GM19397 (cell line): ENCODE results near the gene CDH12.
"Not testable (repeated sequence)": the region's sequence is repeated elsewhere in the genome, so short reads cannot be mapped to it uniquely, and the experiment has no call there.

Experiments used
- ATAC-seq: cut with Tn5 transposase; IDR thresholded peaks from one replicate; pipeline ENCODE4 v1.9.1; 2021; ENCODE audit warnings: mild to moderate bottlenecking, moderate library complexity; ENCODE audit not compliant: unreplicated experiment

Gene CDH12

DNA sequence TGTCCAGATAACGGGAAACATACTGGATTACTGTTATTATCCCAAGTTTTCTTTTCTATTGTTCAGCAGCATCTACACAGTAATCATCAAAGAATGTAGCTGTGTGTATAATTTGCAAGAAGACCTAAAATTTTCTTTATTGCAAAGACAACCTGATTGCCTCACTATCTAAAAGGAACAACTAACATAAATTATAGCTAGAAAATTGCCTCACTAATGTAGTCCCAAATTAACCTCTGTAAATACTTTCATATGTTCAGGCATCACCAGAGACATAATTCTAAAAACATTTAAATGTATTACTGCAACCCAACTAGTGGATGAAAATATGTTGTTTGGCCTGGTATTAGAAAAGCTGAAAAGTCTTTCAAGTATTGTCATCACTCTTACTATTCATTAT, 275.4 kb downstream of the CDH12 start:
- ATAC-seq = no peak

DNA sequence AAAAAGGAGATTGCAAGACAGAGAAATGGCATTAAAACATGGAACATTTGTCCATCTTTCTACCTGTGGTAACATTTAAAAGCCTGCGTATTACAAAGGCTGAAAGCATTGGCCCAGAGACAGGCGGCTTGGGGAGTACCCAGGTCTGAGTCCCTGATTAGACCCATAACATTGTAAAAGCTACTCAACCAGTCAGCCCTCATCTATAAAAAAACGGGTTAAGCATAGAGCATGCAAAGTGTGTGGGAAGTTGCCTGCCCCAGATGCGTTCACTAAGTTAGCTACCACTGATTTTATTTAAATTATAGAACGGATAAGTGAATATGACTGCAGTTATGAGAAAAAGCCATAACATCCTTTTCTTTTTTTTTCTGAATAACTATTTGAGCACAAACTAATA, 276.1 kb downstream of the CDH12 start:
- ATAC-seq = no peak

DNA sequence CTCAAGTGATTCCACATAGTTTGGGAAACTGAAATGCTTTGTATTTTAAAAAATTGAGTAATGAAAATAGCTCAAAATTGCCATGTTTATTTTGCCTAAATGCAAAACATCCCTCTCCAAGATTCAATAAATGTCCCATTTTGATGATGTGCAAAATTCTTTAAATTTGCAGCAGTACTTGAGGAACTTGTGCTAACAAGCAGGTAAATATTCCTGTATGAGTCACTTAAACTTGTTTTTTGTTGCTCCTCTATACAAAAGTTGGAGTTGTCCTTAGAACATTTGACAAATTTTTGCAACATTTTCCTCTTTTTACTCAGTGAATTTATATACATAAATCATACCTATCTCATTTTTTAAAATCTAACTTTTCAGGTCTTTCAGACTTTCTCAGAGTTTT, 280.2 kb downstream of the CDH12 start:
- ATAC-seq = no peak

DNA sequence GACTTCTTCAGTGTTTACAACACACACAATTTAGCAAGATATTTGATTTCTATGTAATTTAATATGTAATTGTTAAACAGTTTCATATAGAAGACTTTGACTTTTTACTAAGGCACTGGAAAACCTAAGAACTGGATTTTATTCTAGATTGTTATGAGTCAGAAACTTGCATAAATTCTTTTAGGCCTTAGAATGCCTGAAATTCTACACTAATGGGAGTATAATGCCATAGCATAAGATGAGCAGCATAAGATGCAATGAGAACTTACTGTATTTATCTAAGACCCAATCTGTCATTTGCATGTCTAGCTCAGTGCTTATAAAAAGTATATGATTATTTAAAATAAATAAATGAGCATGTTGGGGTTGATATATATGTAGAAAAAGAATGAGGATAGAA, 285.2 kb downstream of the CDH12 start:
- no peak for ATAC-seq

DNA sequence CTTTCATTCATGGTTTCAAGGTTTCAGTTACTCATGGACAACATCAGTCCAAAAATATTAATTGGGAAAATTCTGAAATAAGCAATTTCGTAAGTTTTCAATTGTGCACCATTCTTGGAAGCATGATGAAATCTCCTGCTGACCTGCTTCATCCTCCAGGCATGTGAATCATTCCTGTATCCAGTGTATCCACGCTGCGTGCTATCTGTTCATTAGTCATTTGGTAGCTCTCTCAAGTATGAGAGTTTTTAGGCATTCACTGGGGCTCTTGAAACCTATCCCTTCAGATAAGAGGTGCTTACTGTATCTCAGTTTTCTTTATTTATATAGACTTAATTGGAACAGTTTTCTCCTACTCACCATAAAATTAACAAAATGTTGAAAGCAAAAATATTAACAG, 293.0 kb downstream of the CDH12 start:
- no peak for ATAC-seq

DNA sequence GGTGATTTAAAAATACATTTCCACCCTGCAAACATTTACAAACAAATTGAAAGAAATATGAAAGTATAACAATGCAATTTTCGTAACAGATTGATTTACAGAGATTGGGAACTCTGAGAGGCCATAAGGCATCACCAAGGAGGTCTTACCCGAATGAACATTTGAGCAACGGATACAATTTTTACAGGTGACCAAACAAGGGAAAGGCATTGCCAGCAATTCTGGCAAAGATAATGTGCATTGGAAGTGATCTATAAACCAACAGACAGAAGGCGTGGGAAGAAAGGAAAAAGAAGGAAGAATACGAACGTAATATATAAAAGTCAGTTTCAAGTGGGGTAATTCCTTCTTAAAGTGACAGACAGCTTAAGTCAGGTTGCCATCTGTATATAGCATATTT, 295.9 kb downstream of the CDH12 start:
- ATAC-seq = no peak

DNA sequence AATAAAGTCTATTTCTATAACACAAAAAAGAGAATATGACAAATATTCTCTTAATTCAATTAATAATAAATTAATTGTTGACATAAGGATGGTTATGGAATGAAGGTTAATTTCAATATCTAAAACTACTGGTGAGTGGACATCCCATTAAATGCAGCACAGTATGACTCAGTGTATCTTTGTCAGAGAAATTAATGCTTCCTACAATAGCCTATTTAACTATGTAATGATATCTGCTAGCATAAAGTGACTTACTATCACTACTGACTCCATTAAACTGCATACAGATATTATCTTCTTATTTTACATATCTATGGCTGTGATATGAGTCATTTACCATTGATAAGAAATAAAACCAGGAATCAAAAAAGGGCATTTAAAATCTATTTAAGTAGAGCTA, 298.7 kb downstream of the CDH12 start:
- ATAC-seq = no peak

DNA sequence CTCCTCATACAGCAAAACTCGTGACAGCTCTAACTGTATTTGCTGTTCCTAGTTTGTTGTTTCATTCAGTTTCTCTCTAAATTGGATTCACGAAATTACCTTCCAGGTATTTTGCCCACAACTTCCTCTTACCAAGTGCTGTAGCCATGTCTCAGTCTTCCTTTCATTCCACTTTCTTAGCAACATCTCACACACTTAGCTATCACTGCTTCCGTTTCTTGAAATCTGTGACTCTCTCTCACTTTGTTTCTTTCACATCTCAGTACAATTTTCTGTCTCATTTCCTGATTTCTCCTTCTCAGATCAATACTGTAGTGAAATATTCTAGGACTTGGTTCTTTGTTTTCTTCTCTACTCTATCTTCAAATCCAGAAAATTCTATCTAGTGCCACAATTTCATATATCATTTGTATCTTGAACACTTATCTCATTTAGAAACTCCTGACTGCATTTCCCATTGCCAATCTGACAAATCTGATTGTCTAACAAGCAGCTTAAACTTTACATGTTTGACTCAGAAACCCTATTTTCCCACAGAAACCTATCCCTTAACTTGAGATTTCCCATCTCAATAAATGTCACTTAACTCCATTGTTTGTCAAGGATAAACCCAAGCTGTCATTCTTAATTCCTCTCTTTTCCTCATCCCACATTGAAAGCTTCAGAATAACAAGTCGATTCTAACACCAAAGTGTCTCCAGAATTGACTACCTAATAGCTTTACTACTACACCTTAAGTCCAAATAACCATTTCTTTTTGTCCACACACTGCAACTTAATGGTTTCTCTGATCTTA, 303.1 kb downstream of the CDH12 start:
- no peak for ATAC-seq

DNA sequence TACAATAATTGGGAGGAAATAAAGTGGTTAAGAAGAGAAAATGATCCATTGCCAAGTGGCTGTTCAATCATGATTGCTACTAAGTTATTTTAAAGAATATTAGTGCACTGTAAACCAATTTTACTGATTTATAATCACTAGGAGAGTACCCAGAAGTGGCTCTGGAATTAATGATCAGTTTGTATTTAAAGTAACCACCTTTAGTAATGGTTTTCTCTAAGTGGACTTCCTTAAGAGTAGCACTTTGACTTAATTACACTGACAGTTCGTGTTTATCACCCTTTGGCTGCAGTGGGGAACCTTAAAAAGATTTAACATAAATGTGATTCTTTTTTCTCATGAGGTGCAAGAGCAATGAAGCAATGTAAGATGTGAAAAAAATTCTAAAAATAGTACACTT, 310.8 kb downstream of the CDH12 start:
- no peak for ATAC-seq

DNA sequence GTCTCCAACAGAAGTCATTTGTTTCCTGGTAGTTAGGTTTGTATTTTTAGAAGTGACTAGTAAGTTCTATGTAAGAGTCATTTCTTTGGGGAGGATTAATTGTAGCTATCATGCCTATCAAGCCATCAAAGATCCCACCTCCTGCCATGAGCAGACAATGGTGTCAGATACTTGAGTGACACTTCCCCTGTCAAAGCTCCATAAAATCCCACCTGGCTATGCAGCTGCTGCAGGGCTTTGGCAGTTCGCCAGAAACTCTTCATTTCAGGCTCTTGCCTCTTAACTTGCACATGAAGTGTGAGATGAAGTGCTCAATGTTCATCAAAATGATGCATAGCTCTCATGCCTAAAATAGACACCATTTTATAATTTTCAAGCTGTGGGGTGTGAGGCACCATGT, 312.1 kb downstream of the CDH12 start:
- ATAC-seq = no peak

DNA sequence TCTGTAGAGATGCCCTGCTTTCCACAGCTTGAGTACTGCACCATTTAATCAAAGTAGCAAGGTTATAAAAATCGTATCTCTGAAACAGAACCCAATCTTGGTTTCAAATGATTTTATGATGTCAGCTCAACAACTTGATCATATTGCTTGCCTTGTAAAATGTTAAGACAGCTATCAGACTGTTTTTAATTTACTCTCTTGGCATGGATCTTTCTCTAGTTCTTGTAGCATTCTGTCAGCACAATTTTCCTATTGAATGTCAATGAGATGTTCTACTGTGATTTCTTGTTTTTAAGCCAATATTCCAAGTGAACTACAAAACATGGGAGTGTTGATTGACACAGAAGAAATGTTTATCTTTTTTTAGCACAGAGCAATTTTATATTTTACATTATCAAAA, 313.4 kb downstream of the CDH12 start:
- no peak for ATAC-seq

DNA sequence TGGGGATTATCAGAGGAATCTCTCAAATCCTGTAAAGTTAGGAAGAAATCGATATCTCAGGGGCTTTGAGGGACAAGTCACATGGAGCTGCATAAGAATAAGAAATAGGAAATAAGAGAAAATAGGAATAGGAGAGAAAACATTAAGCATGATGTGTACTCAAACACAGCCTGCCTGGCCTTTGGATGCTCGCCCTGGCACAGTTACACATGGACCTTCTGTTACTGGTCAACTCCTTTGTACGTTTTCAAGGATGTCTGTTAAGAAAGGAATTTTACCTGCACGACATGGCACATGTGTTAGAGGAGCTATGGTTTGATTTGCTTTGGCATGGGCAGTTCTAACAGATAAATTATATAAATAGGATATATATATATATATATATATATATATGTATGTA, 321.2 kb downstream of the CDH12 start:
- no peak for ATAC-seq

DNA sequence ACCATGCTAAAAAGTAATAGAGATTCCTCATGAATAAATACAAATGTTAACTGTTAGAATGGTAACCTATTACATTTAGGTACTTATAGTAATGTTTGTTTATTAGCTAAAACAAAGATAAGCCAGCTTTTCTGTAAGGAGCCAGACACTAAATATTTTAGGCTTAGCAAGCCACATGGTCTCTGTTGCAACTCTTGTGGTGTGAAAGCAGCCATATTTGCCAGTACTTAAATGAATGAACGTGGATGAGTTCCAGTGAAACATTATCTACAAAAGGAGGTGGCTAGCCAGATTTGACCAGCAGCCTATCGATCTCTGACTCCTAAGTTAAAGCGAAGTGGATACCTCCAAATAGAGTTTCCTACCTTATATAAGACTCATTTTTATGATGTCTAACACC, 331.6 kb downstream of the CDH12 start:
- no peak for ATAC-seq

DNA sequence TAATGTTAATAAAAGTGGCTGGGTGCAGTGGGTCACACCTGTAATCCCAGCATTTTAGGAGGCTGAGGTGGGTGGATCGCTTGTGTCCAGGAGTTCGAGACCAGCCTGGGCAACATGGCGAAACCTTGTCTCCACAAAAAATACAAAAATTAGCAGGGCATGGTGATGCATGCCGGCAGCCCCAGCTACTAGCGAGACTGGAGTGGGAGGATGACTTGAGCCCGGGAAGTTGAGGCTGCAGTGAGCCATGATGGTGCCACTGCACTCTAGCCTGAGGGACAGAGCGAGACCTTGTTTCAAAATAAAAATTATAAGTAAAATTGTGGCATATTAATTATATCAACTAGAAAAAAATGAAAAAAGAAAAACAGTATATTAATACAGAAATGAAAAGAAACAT, 336.6 kb downstream of the CDH12 start:
- not testable (repeated sequence) for ATAC-seq

DNA sequence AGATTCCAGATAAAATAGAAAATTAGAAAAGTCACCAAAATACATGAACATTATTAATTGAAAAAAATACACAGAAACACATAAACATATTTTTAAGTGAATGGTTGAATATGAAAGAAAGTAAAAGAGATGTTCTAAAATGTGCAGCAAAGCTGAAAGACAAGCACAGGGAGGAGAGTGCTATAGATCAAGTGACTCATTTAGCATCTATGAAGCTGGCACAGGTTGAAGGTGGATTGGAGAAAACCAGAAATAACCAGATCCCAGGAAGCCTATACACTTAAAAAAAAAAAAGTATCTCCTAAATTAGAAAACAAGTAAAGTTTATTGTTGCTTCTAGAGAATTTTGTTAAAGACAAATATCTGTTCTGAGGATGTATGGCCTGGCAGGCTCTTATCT, 338.9 kb downstream of the CDH12 start:
- no peak for ATAC-seq

DNA sequence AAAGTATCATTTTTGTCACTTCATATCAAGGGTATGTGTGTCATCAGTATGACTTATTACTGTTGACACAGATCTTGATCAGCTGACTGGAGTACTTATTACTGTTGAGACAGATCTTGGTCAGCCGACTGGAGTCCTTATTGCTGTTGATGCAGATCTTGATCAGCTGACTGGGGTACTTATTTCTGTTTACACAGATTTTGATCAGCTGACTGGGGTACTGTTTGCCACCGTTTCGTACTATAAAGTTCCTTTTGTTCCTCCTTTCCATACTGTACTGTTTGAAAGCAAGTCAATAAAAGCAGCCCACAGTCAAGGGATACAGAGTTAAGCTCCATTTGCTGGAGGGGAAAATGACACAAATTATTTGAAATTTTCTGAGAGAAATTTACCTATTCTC, 347.3 kb downstream of the CDH12 start:
- ATAC-seq = no peak

DNA sequence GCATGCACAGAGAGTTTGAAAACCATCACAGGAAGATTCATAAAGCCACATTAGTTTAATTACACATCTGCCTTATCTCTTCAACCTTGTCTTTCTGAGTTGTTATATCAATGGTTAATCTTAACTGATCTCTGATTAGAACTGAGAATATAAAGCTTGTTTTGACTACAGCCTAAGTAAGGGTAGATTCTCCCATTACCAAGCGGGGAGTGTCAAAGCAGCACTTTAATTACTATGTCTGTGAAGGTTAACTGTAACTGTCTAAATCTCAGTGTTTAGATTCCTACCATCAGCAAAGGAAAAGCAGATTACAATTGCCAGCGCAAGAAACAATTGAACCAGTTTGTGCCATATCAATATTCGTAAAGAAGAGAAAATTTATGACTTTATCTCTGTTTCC, 348.7 kb downstream of the CDH12 start:
- no peak for ATAC-seq

DNA sequence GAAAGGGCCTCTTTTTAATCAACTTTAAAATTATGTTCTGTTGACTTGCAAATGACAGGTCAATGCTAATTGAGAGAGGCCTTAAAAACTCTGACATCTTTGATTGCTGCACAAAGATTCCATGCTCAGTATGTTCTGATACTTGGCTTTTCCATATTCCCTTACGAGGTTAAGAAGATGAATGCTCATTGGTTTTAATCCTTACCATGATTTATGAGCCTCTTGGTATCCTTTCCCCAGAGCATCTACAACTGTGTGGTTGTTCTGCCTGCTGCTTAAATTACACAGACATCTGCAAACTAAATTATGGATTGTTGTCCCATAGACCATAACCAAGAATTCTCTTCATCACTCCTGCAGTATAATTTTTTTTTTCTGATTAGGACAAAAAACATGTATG, 352.6 kb downstream of the CDH12 start:
- no peak for ATAC-seq

DNA sequence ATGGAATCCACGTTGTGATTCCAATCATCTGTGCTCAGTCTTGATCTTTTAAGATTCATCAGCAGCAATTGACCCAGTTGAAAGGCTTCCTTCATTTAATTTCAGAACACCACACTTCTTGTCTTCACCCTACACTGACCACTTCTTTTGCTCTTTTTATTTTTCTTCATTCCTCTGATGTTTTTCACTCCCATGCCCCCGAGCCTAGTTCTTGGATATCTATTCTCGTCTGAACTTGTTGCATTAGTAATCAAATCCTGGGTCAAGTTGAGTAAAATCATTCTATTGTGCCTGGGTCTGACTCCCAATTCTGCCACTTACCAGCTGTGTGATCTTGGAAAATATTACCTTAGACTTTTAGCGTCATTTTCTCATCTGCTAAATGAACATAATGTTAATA, 356.5 kb downstream of the CDH12 start:
- ATAC-seq = no peak

DNA sequence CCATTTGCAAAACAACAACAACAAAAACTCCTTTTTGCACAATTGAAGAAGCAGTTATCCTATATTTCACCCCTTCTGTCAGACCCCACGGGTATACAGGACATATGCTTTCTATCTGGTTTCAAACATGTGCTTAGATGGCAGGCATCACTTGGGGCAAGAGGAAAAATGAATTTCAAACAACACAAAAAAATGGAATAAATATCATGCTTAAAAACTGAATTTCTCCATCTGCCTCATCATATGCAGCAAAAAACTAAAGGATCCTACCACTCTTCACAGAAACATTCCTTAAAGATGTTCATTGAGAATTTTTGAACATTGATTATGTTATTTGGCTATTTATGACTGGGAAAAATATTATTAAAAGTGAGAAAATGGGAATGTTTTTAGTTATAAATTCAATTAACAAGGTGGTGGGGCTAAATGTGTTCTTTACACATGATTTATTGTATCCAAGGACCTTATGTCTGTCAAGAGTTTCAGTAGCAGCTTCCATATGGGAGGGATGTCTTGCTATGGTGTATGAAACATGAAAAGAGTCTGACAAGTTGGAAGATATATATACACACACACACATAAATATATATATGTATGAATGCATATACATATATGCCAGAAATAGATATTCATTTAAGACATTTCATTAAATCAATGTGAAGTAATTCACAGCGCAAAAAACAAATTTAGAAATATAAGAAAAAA, 358.0 kb downstream of the CDH12 start:
- no peak for ATAC-seq

DNA sequence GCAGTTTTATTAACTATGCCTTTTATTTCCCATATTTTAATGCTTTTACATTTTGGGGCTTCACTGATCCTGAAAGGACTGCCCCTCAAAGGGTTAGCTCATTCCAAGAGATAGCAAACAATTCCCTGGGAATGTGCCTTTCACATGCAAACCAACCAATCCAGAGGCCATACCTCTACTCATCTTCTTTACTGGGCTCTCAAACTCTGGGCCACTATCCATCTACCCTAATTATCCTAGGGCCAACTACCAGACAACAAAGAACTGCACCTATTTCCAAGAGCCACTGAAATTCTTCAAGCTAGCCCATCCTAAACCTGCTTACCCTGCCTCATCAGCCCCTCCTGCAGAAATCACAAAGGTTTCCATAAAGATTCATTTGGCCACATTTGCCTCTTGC, 364.7 kb downstream of the CDH12 start:
- no peak for ATAC-seq

DNA sequence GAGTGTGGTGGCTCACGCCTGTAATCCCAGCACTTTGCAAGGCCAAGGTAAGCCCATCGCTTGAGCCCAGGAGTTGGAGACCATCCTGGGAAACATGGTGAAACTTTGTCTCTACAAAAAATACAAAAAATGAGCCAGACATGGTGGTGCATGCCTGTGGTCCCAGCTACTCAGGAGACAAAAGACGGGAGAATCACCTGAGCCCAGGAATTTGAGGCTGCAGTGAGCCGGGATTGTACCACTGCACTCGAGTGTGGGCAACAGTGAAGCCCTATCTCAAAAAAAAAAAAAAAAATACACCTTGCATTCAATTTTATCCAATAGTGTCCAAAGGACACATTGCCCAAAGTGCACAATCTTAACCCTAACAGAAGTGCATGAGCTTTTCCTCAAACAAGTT, 372.8 kb downstream of the CDH12 start:
- no peak for ATAC-seq

DNA sequence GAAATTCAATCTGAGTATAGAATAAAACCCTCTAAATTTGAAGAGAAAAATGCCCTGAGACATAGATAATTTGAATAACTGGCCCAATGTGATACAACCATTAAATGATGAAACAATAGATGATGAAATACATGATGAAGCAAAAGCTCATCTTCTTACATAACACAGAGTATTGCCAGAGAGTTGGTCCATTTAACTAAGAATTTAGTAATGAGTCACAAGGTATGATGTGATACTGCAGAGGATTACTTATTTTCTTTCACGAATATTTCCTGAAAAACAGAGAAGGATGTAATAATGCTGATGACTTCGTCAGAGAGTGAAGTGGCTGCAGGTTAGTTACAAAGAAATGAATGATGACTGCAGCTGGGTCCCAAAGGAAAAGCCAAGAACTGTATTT, 379.3 kb downstream of the CDH12 start:
- ATAC-seq = no peak
